HUES6 (cell line): ENCODE data around the gene PHOSPHO1.

Experiments
- H3K27ac ChIP-seq: 2 replicates; pipeline ENCODE4 v1.7.0; 2013; ENCODE audit warnings: low read depth, mild to moderate bottlenecking, low read length, inconsistent platforms
- H3K27me3 ChIP-seq: 2 replicates; pipeline ENCODE4 v1.6.1; 2013; ENCODE audit warnings: low read length; ENCODE audit not compliant: control insufficient read depth, insufficient read depth
- H3K36me3 ChIP-seq: 2 replicates; pipeline ENCODE4 v1.6.1; 2013; ENCODE audit warnings: low read length; ENCODE audit not compliant: control insufficient read depth, insufficient read depth
- H3K4me1 ChIP-seq: 2 replicates; pipeline ENCODE4 v1.6.1; 2013; ENCODE audit warnings: low read length; ENCODE audit not compliant: control insufficient read depth, insufficient read depth
- H3K4me3 ChIP-seq: 2 replicates; pipeline ENCODE4 v1.5.1; 2013; ENCODE audit warnings: low read depth, low read length
- H3K9ac ChIP-seq: one replicate; pipeline ENCODE4 v1.6.1; 2013; ENCODE audit warnings: mild to moderate bottlenecking, low read length
- H3K9me3 ChIP-seq: 2 replicates; pipeline ENCODE4 v1.6.1; 2013; ENCODE audit warnings: low read depth, low read length; ENCODE audit not compliant: control insufficient read depth, insufficient read depth

PHOSPHO1 gene

GRCh38 chr17:49260817-49261291, 30.3 kb upstream of the PHOSPHO1 start:
- no peaks in the 10 kb centered on the region for H3K9me3 ChIP-seq
- H3K4me1 ChIP-seq: peaks cover 10% of the 10 kb centered on the region
- no peak overlapping the region for H3K27ac ChIP-seq
- H3K36me3 ChIP-seq: no peaks in the 10 kb centered on the region
- H3K9ac ChIP-seq: peak overlapping the region; percentile 70
- peaks cover 22% of the 10 kb centered on the region for H3K27me3 ChIP-seq
- peak overlapping the region; percentile 69 for H3K4me3 ChIP-seq

DNA sequence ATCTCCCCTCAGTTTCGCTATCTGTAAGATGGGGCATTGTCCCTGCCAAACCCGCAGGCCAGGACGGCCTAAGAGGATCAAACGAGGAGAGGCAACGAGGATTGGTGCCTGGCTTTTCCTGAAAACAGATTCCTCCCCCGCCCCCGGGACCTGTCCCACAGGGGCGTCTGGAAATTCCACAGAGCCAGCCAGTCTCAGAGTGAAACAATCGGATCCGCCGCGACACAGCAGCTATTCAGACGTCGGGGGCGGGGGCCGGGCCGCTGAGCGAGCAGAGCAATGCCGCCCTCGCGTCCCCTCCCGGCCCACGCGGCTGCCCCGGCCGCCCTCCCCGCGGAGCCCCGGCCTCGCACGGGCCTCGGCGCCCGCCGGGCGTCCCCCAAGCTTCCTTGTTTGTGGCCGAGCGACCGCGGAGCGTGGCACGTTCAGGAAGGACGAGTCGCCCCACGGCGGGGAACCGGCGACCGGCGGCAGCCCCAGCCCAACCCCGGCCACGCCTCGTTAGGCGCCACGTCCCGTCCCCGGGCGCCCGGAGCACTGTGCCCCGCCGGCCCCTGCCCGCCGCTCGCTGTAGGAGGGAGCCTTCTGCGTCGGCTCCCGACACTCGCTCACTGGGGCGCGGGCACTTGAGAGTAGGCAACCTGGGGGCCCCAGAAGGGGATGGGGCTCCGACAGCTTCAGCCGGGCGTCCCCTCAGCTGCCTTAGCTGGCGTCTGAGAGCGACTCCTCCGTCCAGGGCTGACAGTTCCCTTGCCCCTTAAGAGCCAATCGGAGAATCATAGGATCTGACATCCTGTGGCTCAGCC, 29.6 kb upstream of the PHOSPHO1 start:
- Histone ChIP-seq H3K4me1 (peaks cover 10% of the 10 kb centered on the region), H3K36me3 (no peaks in the 10 kb centered on the region), H3K4me3 (peak overlapping the region; percentile 69), H3K9me3 (no peaks in the 10 kb centered on the region), H3K27me3 (peaks cover 22% of the 10 kb centered on the region), H3K27ac (no peak overlapping the region), H3K9ac (peak overlapping the region; percentile 70)

DNA sequence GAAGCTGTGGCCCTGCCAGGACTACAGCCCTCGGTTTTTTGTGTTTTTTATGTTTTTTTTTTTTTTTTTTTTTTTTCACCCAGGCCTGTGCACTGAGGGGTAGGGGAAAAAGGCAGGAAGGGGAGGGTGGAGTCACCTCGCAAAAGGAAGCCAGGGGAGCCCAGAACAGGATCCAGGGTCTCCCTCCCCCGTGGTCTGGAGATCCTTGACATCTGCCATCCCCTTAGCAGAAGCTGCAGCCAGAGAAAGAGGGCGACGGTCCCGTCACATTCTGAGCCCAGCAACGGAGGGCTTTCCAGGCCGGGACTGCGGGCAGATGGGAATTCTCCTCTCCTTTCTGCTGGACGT, 29.1 kb upstream of the PHOSPHO1 start:
- H3K9ac ChIP-seq: no peak overlapping the region
- peak overlapping the region; percentile 69 for H3K4me3 ChIP-seq
- H3K27me3 ChIP-seq: peaks cover 22% of the 10 kb centered on the region
- H3K27ac ChIP-seq: no peak overlapping the region
- no peaks in the 10 kb centered on the region for H3K9me3 ChIP-seq
- peaks cover 10% of the 10 kb centered on the region for H3K4me1 ChIP-seq
- no peaks in the 10 kb centered on the region for H3K36me3 ChIP-seq

- H3K36me3 ChIP-seq: no peaks in the 10 kb centered on the region
- H3K9me3 ChIP-seq: no peaks in the 10 kb centered on the region
- peaks cover 22% of the 10 kb centered on the region for H3K27me3 ChIP-seq
- H3K9ac ChIP-seq: no peak overlapping the region
- H3K27ac ChIP-seq: no peak overlapping the region
- no peak overlapping the region for H3K4me3 ChIP-seq
- peaks cover 10% of the 10 kb centered on the region for H3K4me1 ChIP-seq
Observed at GRCh38 chr17:49258394-49258793, 27.8 kb upstream of the PHOSPHO1 start.

- no peaks in the 10 kb centered on the region for H3K36me3 ChIP-seq
- H3K27me3 ChIP-seq: peaks cover 9% of the 10 kb centered on the region
- H3K9ac ChIP-seq: no peak overlapping the region
- H3K4me1 ChIP-seq: no peaks in the 10 kb centered on the region; the same call in 1 of the 2 replicates
- no peak overlapping the region for H3K27ac ChIP-seq
- no peaks in the 10 kb centered on the region for H3K9me3 ChIP-seq
- no peak overlapping the region for H3K4me3 ChIP-seq
Observed at GRCh38 chr17:49255125-49255524, 24.5 kb upstream of the PHOSPHO1 start.

DNA sequence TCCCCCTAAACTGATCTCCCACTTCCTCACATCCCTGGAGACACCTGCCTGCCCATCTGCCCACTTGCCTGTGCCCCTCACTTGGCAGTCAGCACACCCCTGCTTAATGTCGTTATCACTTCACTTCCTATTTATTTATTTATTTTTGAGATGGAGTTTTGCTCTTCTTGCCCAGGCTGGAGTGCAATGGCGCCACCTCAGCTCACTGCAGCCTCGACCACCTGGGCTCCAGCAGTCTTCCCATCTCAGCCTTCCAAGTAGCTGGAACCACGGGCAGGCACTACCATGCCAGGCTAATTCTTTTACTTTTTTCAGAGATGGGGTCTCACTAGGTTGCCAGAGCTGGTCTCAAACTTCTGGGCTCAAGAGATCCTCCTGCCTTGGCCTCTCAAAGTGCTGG, 23.5 kb upstream of the PHOSPHO1 start:
- no peaks in the 10 kb centered on the region for H3K9me3 ChIP-seq
- H3K4me3 ChIP-seq: no peak overlapping the region
- H3K9ac ChIP-seq: no peak overlapping the region
- no peaks in the 10 kb centered on the region; the same call in 1 of the 2 replicates for H3K4me1 ChIP-seq
- H3K27ac ChIP-seq: no peak overlapping the region
- H3K36me3 ChIP-seq: no peaks in the 10 kb centered on the region
- no peaks in the 10 kb centered on the region; the same call in 1 of the 2 replicates for H3K27me3 ChIP-seq

GRCh38 chr17:49252148-49252695, 21.6 kb upstream of the PHOSPHO1 start:
- no peaks in the 10 kb centered on the region; the same call in 1 of the 2 replicates for H3K4me1 ChIP-seq
- no peaks in the 10 kb centered on the region for H3K9me3 ChIP-seq
- no peaks in the 10 kb centered on the region for H3K27me3 ChIP-seq
- no peak overlapping the region for H3K9ac ChIP-seq
- no peaks in the 10 kb centered on the region for H3K36me3 ChIP-seq
- H3K27ac ChIP-seq: no peak overlapping the region
- no peak overlapping the region for H3K4me3 ChIP-seq

GRCh38 chr17:49249890-49250522, 19.4 kb upstream of the PHOSPHO1 start:
- Histone ChIP-seq H3K36me3 (no peaks in the 10 kb centered on the region), H3K9me3 (no peaks in the 10 kb centered on the region), H3K27me3 (no peaks in the 10 kb centered on the region), H3K9ac (no peak overlapping the region), H3K4me3 (no peak overlapping the region), H3K27ac (no peak overlapping the region), H3K4me1 (no peaks in the 10 kb centered on the region; the same call in 1 of the 2 replicates)

DNA sequence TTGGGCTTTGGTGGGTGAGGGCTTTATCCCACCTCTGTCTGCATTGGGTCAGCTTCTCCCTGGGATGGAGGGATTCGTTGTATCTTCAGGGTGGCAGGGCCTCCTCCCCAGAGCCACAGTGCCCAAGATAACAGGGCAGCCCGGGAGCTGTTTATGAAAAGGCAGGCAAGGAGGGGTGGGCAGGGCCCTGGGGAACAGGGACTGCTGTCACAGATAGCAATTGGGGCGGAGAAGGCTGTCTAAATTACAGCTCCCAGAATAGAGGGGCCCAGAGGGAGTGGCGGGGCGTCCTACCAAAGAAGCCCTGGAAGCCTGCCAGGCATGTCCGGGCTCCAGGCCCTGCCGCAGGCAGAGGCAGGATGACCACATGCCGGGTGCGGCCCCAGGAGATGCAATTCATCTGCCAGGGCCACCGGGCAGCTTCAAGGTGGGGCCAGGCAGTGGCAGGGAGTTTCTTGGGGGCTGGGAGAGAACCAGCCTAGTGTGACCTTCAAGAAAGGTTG, 18.8 kb upstream of the PHOSPHO1 start:
- no peaks in the 10 kb centered on the region for H3K27me3 ChIP-seq
- H3K27ac ChIP-seq: no peak overlapping the region
- no peak overlapping the region for H3K9ac ChIP-seq
- H3K36me3 ChIP-seq: no peaks in the 10 kb centered on the region
- H3K4me1 ChIP-seq: no peaks in the 10 kb centered on the region; the same call in 1 of the 2 replicates
- no peak overlapping the region for H3K4me3 ChIP-seq
- no peaks in the 10 kb centered on the region for H3K9me3 ChIP-seq

DNA sequence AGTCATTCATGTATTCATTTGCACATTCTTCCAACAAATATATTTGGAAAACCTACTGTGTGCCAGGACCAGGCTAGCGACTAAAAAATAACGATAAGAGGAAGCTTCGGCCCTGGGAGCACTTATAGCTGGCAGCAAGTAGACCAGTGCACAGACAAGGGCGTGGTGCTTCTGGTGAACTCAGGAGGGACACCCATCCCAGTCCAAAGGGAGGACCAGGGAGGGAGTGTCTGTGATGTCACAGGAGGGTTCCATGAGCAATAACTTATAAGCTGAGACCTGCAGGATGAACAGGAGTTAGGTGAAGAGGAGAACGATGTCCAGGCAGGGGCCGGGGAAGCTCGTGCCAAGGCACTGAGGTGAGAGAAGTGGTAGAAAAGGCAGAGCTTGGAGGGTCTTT, 17.4 kb upstream of the PHOSPHO1 start:
- H3K27ac ChIP-seq: no peak overlapping the region
- no peaks in the 10 kb centered on the region for H3K27me3 ChIP-seq
- no peaks in the 10 kb centered on the region for H3K36me3 ChIP-seq
- no peaks in the 10 kb centered on the region; the same call in 1 of the 2 replicates for H3K4me1 ChIP-seq
- H3K4me3 ChIP-seq: no peak overlapping the region
- H3K9ac ChIP-seq: no peak overlapping the region
- no peaks in the 10 kb centered on the region for H3K9me3 ChIP-seq

DNA sequence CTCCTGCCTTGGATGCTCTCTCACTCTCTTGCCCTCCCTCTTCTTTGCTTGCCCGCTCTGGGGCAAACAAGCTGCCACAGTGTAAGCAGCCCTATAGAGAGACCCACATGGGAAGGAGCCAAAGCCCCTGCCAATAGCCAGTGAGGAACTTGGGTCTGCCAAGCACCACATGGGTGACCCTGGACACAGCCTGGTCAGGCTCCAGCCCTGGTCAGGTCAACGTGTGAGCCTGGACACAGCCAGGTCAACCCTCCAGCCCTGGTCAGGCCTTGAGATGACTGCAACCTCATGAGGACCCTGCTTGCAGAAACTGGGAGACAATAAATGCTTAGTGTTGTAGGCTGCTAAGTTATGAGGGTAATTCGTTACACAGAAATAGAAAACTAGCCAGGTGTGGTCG, 14.3 kb upstream of the PHOSPHO1 start:
- no peaks in the 10 kb centered on the region; the same call in 1 of the 2 replicates for H3K4me1 ChIP-seq
- no peaks in the 10 kb centered on the region for H3K9me3 ChIP-seq
- H3K4me3 ChIP-seq: no peak overlapping the region
- H3K36me3 ChIP-seq: no peaks in the 10 kb centered on the region
- no peaks in the 10 kb centered on the region for H3K27me3 ChIP-seq
- H3K27ac ChIP-seq: no peak overlapping the region
- H3K9ac ChIP-seq: no peak overlapping the region
